ENCODE measurements around the gene COL27A1.
"Not testable (repeated sequence)": the region's sequence is repeated elsewhere in the genome, so short reads cannot be mapped to it uniquely, and the experiment has no call there.

DNA sequence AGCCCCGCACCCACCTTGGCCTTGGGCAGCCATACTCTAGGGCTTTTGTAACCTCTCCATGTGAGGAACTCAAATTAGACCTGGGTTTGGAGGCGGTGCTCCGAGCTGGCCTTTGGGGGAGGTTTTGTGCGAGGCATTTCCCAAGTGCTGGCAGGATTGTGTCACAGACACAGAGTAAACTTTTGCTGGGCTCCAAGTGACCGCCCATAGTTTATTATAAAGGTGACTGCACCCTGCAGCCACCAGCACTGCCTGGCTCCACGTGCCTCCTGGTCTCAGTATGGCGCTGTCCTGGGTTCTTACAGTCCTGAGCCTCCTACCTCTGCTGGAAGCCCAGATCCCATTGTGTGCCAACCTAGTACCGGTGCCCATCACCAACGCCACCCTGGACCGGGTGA, 174.3 kb downstream of the COL27A1 start, which contains the start of gene ORM2:
- not testable (repeated sequence) for TF ChIP-seq CTCF (conservative IDR thresholded peaks at IDR 0.05; ENCODE audit: low read depth, low read length); EZH2 (IDR thresholded peaks at IDR 0.05; ENCODE audit: borderline replicate concordance, low read depth, low read length, poor library complexity, severe bottlenecking)

Measured in A673 (cell line).